T-cell (primary cell): ENCODE data around the gene ARMCX4. TPM values are rescaled to one million over a fixed set of nuclear protein-coding genes. Genes with fewer than 3 reads are reported as not detected.

ENCODE experiments used
- total RNA-seq, 35 experiments: library from RNA in 6 of 35; stranded (reverse) in 6 of 35; fragments of 120-200 nt in 1 of 35; gene quantifications; one replicate each; pipeline versions ENCODE4 v1.2.1 to v1.2.4 and lab custom pipeline; 2013 to 2026

The ARMCX4 gene
- total RNA-seq, 5 donors from 2014 or later (not counting 1 experiment from before 2014, with no cell fraction given) = 6.3 to 14.7 (median 9.4) TPM

Other genes starting within 250 kb of the ARMCX4 start
- gene TAF7L, start 194.1 kb upstream of the ARMCX4 start, total RNA-seq = not detected
- gene TIMM8A, start 136.7 kb upstream of the ARMCX4 start, total RNA-seq = 10 to 100 TPM in 2 of 5 donors, 1 to 10 TPM in 3; 5.1 to 11.4 (median 9.8) TPM
- 1 to 10 TPM; 1.6 to 9.5 (median 4.1) TPM for gene BTK, start 99.3 kb upstream of the ARMCX4 start, total RNA-seq
- gene RPL36A, start 94.4 kb upstream of the ARMCX4 start, total RNA-seq = 100 to 1,000 TPM; 183 to 509 (median 431) TPM
- 10 to 100 TPM; 11.3 to 22.5 (median 14.9) TPM for gene GLA, start 77.5 kb upstream of the ARMCX4 start, total RNA-seq
- 10 to 100 TPM; 32.4 to 39.5 (median 36.0) TPM for gene HNRNPH2, start 77.2 kb upstream of the ARMCX4 start, total RNA-seq
- gene ARMCX1, start 65.1 kb downstream of the ARMCX4 start, total RNA-seq = 1 to 10 TPM in 3 of 5 donors, under 1 TPM in 2; 0.72 to 1.5 (median 1.2) TPM
- gene ARMCX6, start 132.5 kb downstream of the ARMCX4 start, total RNA-seq = 10 to 100 TPM; 31.6 to 46.1 (median 35.8) TPM
- gene ARMCX3, start 137.7 kb downstream of the ARMCX4 start, total RNA-seq = 10 to 100 TPM; 29.6 to 53.9 (median 38.8) TPM
- gene ARMCX2, start 174.4 kb downstream of the ARMCX4 start, total RNA-seq = 1 to 10 TPM; 2.9 to 8.9 (median 6.6) TPM